CD4-positive, alpha-beta T cell (primary cell): Measurements from ENCODE around the gene KIAA2012. TPM values are rescaled to one million over a fixed set of nuclear protein-coding genes. Genes with fewer than 3 reads are reported as not detected.

Experiments
- ATAC-seq: fragments of 200-7000 bp; cut with Tn5 transposase; one replicate; pipeline ENCODE4 v1.10.0; 2022; ENCODE audit warnings: mild to moderate bottlenecking; ENCODE audit not compliant: poor library complexity
- CTCF ChIA-PET: fragments of 350-600 bp; sonication (Branson Sonifier 250); formaldehyde crosslinking; loops from one replicate; lab custom pipeline; 2021; ENCODE audit warnings: antibody characterized with exemption, inconsistent platforms; lab: Charles Lee
- POLR2A ChIA-PET: fragments of 350-600 bp; sonication (Branson Sonifier 250); formaldehyde crosslinking; loops from one replicate; lab custom pipeline; 2021; ENCODE audit warnings: antibody characterized with exemption, inconsistent platforms; lab: Charles Lee
- DNase-seq, 14 experiments: peaks; one replicate each; pipeline ENCODE4 v3.0.0-alpha.2; 2013 to 2020; ENCODE audit warnings: mixed read lengths in 2 of 14
- H3K27ac ChIP-seq, 2 donors: one replicate each; pipeline versions ENCODE4 v1.5.1 to v1.7.0; 2013; ENCODE audit warnings: low read length in 2 of 2, low read depth in 1 of 2, mild to moderate bottlenecking in 1 of 2
- H3K27me3 ChIP-seq, 2 experiments: 1 replicate in 1 of 2; 2 replicates in 1 of 2; pipeline versions ENCODE4 v1.6.1 to v1.7.0; 2013; ENCODE audit warnings: low read length in 2 of 2, control low read depth in 1 of 2, mild to moderate bottlenecking in 1 of 2, moderate library complexity in 1 of 2; ENCODE audit not compliant: insufficient read depth in 2 of 2, control insufficient read depth in 1 of 2
- H3K36me3 ChIP-seq: one replicate; pipeline ENCODE4 v1.6.1; 2013; ENCODE audit warnings: low read length, control low read depth; ENCODE audit not compliant: insufficient read depth
- H3K4me1 ChIP-seq: one replicate; pipeline ENCODE4 v1.6.1; 2013; ENCODE audit warnings: low read length, control low read depth; ENCODE audit not compliant: insufficient read depth
- H3K4me3 ChIP-seq: one replicate; pipeline ENCODE4 v1.5.1; 2013; ENCODE audit warnings: mild to moderate bottlenecking, low read length, moderate library complexity
- H3K9me3 ChIP-seq, 2 experiments: 1 replicate in 1 of 2; 2 replicates in 1 of 2; pipeline versions ENCODE4 v1.6.1 to v1.7.0; 2013; ENCODE audit warnings: low read length in 2 of 2, mild to moderate bottlenecking in 2 of 2, control low read depth in 1 of 2, moderate library complexity in 1 of 2; ENCODE audit not compliant: control insufficient read depth in 1 of 2, insufficient read depth in 1 of 2
- H3K27ac Mint-ChIP-seq: one replicate; pipeline ENCODE4 v1.8.0; 2020; ENCODE audit warnings: mixed read lengths
- H3K27me3 Mint-ChIP-seq: one replicate; pipeline ENCODE4 v1.8.0; 2021; ENCODE audit warnings: mixed read lengths
- H3K36me3 Mint-ChIP-seq: one replicate; pipeline ENCODE4 v1.8.0; 2021; ENCODE audit warnings: low read depth, mixed read lengths
- H3K4me1 Mint-ChIP-seq: one replicate; pipeline ENCODE4 v1.8.0; 2021; ENCODE audit warnings: low read depth, mixed read lengths
- H3K4me3 Mint-ChIP-seq: one replicate; pipeline ENCODE4 v1.8.0; 2020; ENCODE audit warnings: mild to moderate bottlenecking, mixed read lengths
- H3K9me3 Mint-ChIP-seq: one replicate; pipeline ENCODE4 v1.8.0; 2020; ENCODE audit warnings: mixed read lengths
- CTCF ChIP-seq: fragments of 200-600 bp; IDR thresholded peaks from one replicate; pipeline ENCODE4 v1.8.0; 2022; ENCODE audit warnings: antibody characterized with exemption, mild to moderate bottlenecking
- intact Hi-C, 2 experiments: fragments of 100-400 bp; cut with DNase I in 1 of 2; cut with micrococcal nuclease in 1 of 2; formaldehyde crosslinking; loops; one replicate each; pipeline versions ENCODE4 v1.15.1 to v1.9.0; 2023 to 2025; cut with DNase I, micrococcal nuclease
- total RNA-seq, 174 experiments: library from RNA in 2 of 174; stranded (reverse) in 2 of 174; gene quantifications; one replicate each; pipeline ENCODE4 v1.2.3 and lab custom pipeline; 2021 to 2026

KIAA2012 gene
- total RNA-seq, 2 experiments from 2014 or later = not detected

- no peak for TF ChIP-seq CTCF
- ChIA-PET POLR2A (no interaction called here), CTCF (interaction anchor here (1.0 kb wide), 1 partner anchor 14 kb away, joined by 3 read pairs; no protein-coding TSS in a partner anchor)
- ATAC-seq (no peak), DNase-seq (no peak)
- intact Hi-C loops = no loop called here
- H3K27me3 ChIP-seq = peaks cover 2 to 3% of the 10 kb centered on the region in 2 experiments
- H3K36me3 ChIP-seq = no peaks in the 10 kb centered on the region
- H3K4me1 Mint-ChIP-seq = no peaks in the 10 kb centered on the region
- no peak overlapping the region for H3K27ac ChIP-seq
- H3K4me3 Mint-ChIP-seq = no peak overlapping the region
- H3K36me3 Mint-ChIP-seq = no peaks in the 10 kb centered on the region
- no peaks in the 10 kb centered on the region for H3K4me1 ChIP-seq
- H3K27ac Mint-ChIP-seq = no peak overlapping the region
- peaks cover 34% of the 10 kb centered on the region for H3K27me3 Mint-ChIP-seq
- H3K9me3 ChIP-seq = no peaks in the 10 kb centered on the region
- no peaks in the 10 kb centered on the region for H3K9me3 Mint-ChIP-seq
- no peak overlapping the region for H3K4me3 ChIP-seq
These were observed 39.0 kb downstream of the KIAA2012 start for GRCh38 chr2:202112041-202112440.

GRCh38 chr2:202113571-202114142 is 40.6 kb downstream of the KIAA2012 start:
- no peak overlapping the region for H3K4me3 ChIP-seq
- intact Hi-C loops = no loop called here
- Mint-ChIP-seq H3K9me3 (no peaks in the 10 kb centered on the region), H3K4me3 (no peak overlapping the region), H3K27me3 (peaks cover 34% of the 10 kb centered on the region), H3K4me1 (no peaks in the 10 kb centered on the region), H3K27ac (no peak overlapping the region), H3K36me3 (no peaks in the 10 kb centered on the region)
- no peaks in the 10 kb centered on the region for H3K36me3 ChIP-seq
- no peak for DNase-seq
- ATAC-seq = no peak
- CTCF ChIA-PET = no interaction called here
- peaks cover 2 to 3% of the 10 kb centered on the region in 2 experiments for H3K27me3 ChIP-seq
- no peaks in the 10 kb centered on the region for H3K4me1 ChIP-seq
- no peak for TF ChIP-seq CTCF
- POLR2A ChIA-PET = no interaction called here
- no peaks in the 10 kb centered on the region for H3K9me3 ChIP-seq
- no peak overlapping the region for H3K27ac ChIP-seq

GRCh38 chr2:202114291-202114690 is 41.2 kb downstream of the KIAA2012 start:
- Mint-ChIP-seq H3K9me3 (no peaks in the 10 kb centered on the region), H3K27ac (no peak overlapping the region), H3K27me3 (peaks cover 34% of the 10 kb centered on the region), H3K4me1 (no peaks in the 10 kb centered on the region), H3K4me3 (no peak overlapping the region), H3K36me3 (no peaks in the 10 kb centered on the region)
- no peak for ATAC-seq
- H3K4me3 ChIP-seq = no peak overlapping the region
- no peaks in the 10 kb centered on the region for H3K4me1 ChIP-seq
- H3K36me3 ChIP-seq = no peaks in the 10 kb centered on the region
- intact Hi-C loops = no loop called here
- H3K27ac ChIP-seq = no peak overlapping the region
- no peak for DNase-seq
- ChIA-PET POLR2A (no interaction called here), CTCF (no interaction called here)
- TF ChIP-seq CTCF = no peak
- H3K27me3 ChIP-seq = peaks cover 2 to 3% of the 10 kb centered on the region in 2 experiments
- H3K9me3 ChIP-seq = no peaks in the 10 kb centered on the region
